A549 (cell line): ENCODE data around the gene CD151. TPM values are rescaled to one million over a fixed set of nuclear protein-coding genes. Genes with fewer than 3 reads are reported as not detected.
A peak's percentile ranks its signal among the peaks of the same experiment; 100 is the strongest.

ENCODE experiments used
- ATAC-seq, 2 experiments: fragments of 200-7000 bp in 1 of 2; fragments of >200 bp in 1 of 2; cut with Nextera tagmentation in 1 of 2; cut with Tn5 transposase in 1 of 2; 3 replicates each; pipeline versions ENCODE4 v1.8.0 to v1.9.1; 2018 to 2020; ENCODE audit warnings: mild to moderate bottlenecking in 1 of 2, moderate library complexity in 1 of 2
- CTCF ChIA-PET: fragments of 300-600 bp; sonication (Branson Sonifier 250); formaldehyde crosslinking; extraction: SDS; loops from one replicate; lab custom pipeline; 2021; ENCODE audit warnings: antibody characterized with exemption, inconsistent platforms; lab: Yijun Ruan, JAX
- POLR2A ChIA-PET: fragments of 350-600 bp; formaldehyde crosslinking; extraction: SDS; loops from one replicate; lab custom pipeline; 2021; ENCODE audit warnings: antibody characterized with exemption, inconsistent platforms; lab: Yijun Ruan, JAX
- DNase-seq, 2 experiments: peaks; one replicate each; pipeline versions ENCODE4 v3.0.0 to v3.0.0-alpha.2; 2011 to 2016; ENCODE audit warnings: low read depth in 1 of 2, low spot score in 1 of 2
- FAIRE-seq: peaks from 2 replicates; lab custom pipeline; 2011; peaks lifted over from hg19 to GRCh38; lab: Jason Lieb, UNC
- H3K27ac ChIP-seq, 2 experiments: fragments of >200 bp; sonication (Bioruptor Twin); formaldehyde crosslinking; 3 replicates each; pipeline ENCODE4 v1.5.1; 2016 to 2017
- H3K4me1 ChIP-seq: fragments of >200 bp; sonication (Bioruptor Twin); formaldehyde crosslinking; 3 replicates; pipeline ENCODE4 v1.6.1; 2016
- H3K4me2 ChIP-seq: fragments of >200 bp; sonication (Bioruptor Twin); formaldehyde crosslinking; 3 replicates; pipeline ENCODE4 v1.6.1; 2016
- H3K4me3 ChIP-seq: fragments of >200 bp; sonication (Bioruptor Twin); formaldehyde crosslinking; 3 replicates; pipeline ENCODE4 v1.5.1; 2016
- H3K9me3 ChIP-seq: fragments of >200 bp; sonication (Bioruptor Twin); formaldehyde crosslinking; 3 replicates; pipeline ENCODE4 v1.6.1; 2016
- BHLHE40 ChIP-seq: IDR thresholded peaks from 2 replicates; pipeline ENCODE4 v1.6.1; 2012; ENCODE audit warnings: low read depth, low read length, inconsistent platforms
- CEBPB ChIP-seq, 2 experiments: fragments of >200 bp in 1 of 2; sonication (Bioruptor Twin) in 1 of 2; formaldehyde crosslinking in 1 of 2; IDR thresholded peaks; 2 replicates each; pipeline ENCODE4 v1.6.1; 2012 to 2016
- E2F6 ChIP-seq: IDR thresholded peaks from 2 replicates; pipeline ENCODE4 v1.6.1; 2012; ENCODE audit warnings: low read depth, borderline replicate concordance
- FOSL2 ChIP-seq, 2 experiments: fragments of 450-650 bp in 1 of 2; fragments of >200 bp in 1 of 2; sonication (Bioruptor Twin) in 1 of 2; formaldehyde crosslinking; IDR thresholded peaks; 2 replicates each; pipeline versions ENCODE4 v1.5.0 to v1.6.1; 2016 to 2020; ENCODE audit warnings: mild to moderate bottlenecking in 1 of 2, moderate library complexity in 1 of 2
- HDAC2 ChIP-seq: fragments of 200-600 bp; sonication (generic); IDR thresholded peaks from 2 replicates; pipeline ENCODE4 v1.6.1; 2016
- JUN ChIP-seq, 2 experiments: fragments of >200 bp; sonication (Bioruptor Twin); formaldehyde crosslinking; IDR thresholded peaks; 2 replicates in 1 of 2; 3 replicates in 1 of 2; pipeline ENCODE4 v1.6.1; 2016 to 2017
- JUNB ChIP-seq: fragments of >200 bp; sonication (Bioruptor Twin); formaldehyde crosslinking; IDR thresholded peaks from 2 replicates; pipeline ENCODE4 v1.6.1; 2016
- MAX ChIP-seq: IDR thresholded peaks from 2 replicates; pipeline ENCODE4 v1.6.1; 2012
- NR3C1 ChIP-seq: fragments of >200 bp; sonication (Bioruptor Twin); formaldehyde crosslinking; IDR thresholded peaks from 3 replicates; pipeline ENCODE4 v1.6.1; 2017
- PBX3 ChIP-seq: IDR thresholded peaks from 2 replicates; pipeline ENCODE4 v1.6.1; 2012
- POLR2A ChIP-seq: IDR thresholded peaks from 2 replicates; pipeline ENCODE4 v1.6.1; 2012; ENCODE audit warnings: mild to moderate bottlenecking, low read length
- RAD21 ChIP-seq, 2 experiments: fragments of >200 bp in 1 of 2; sonication (Bioruptor Twin) in 1 of 2; formaldehyde crosslinking in 1 of 2; IDR thresholded peaks in 1 of 2; conservative IDR thresholded peaks in 1 of 2; 2 replicates in 1 of 2; 3 replicates in 1 of 2; pipeline ENCODE4 v1.6.1; 2012 to 2018; ENCODE audit warnings: inconsistent platforms in 1 of 2
- REST ChIP-seq: fragments of 200-600 bp; sonication (generic); IDR thresholded peaks from 2 replicates; pipeline ENCODE4 v1.6.1; 2016; ENCODE audit warnings: antibody characterized with exemption, mild to moderate bottlenecking, moderate library complexity
- RFX5 ChIP-seq: fragments of 450-650 bp; IDR thresholded peaks from 2 replicates; pipeline ENCODE4 v1.7.1; 2014; ENCODE audit warnings: antibody characterized with exemption, mild to moderate bottlenecking, moderate library complexity
- RNF2 ChIP-seq: fragments of 200-600 bp; sonication (generic); IDR thresholded peaks from 2 replicates; pipeline ENCODE4 v1.6.1; 2016; ENCODE audit warnings: low read depth, mild to moderate bottlenecking, antibody characterized with exemption, moderate library complexity, borderline replicate concordance
- SMC3 ChIP-seq: fragments of >200 bp; sonication (Bioruptor Twin); formaldehyde crosslinking; IDR thresholded peaks from 3 replicates; pipeline ENCODE4 v1.6.1; 2018; ENCODE audit warnings: inconsistent platforms
- SREBF2 ChIP-seq: fragments of 450-650 bp; IDR thresholded peaks from 2 replicates; pipeline ENCODE4 v1.6.1; 2014; ENCODE audit warnings: mild to moderate bottlenecking, moderate library complexity
- USF2 ChIP-seq: fragments of 450-650 bp; IDR thresholded peaks from 2 replicates; pipeline ENCODE4 v1.6.1; 2014; ENCODE audit warnings: antibody characterized with exemption
- ZNF302 ChIP-seq: fragments of 250-450 bp; sonication (Bioruptor Pico); IDR thresholded peaks from 2 replicates; pipeline ENCODE4 v1.9.0; 2021; ENCODE audit warnings: inconsistent platforms, mild to moderate bottlenecking, moderate library complexity
- WGBS: methylation state at CpG from one replicate; pipeline ENCODE4 v1.1.6; 2017; ENCODE audit errors: missing lambda C conversion rate; 5-methylcytosine and 5-hydroxymethylcytosine counted together
- polyA plus RNA-seq, 4 experiments: library from polyadenylated mRNA; depleted of rRNA in 3 of 4; stranded (reverse); fragments of >200 nt; fragmentation: RNase III in 1 of 4; extraction: RNeasy Plus Mini Kit Qiagen cat#74134 plus additional on column Dnase treatment in 1 of 4; gene quantifications; 2 replicates in 3 of 4; 3 replicates in 1 of 4; pipeline ENCODE4 v1.2.3, GENCODE V29; 2011 to 2017

The CD151 gene
- polyA plus RNA-seq, 2 of the 4 experiments (the other 2 are of a cell fraction): 409 to 701 TPM

- TF ChIP-seq REST: 0 out of 2 replicates have a peak, but pooled peaks have one; percentile 5
- TF ChIP-seq BHLHE40: no peak
- no peak for TF ChIP-seq ZNF302 (CRISPR knock-in tag)
- no peak for TF ChIP-seq SREBF2
- no peak for TF ChIP-seq RNF2
- TF ChIP-seq E2F6: no peak
- no peak for TF ChIP-seq NR3C1
- TF ChIP-seq SMC3: no peak
- TF ChIP-seq HDAC2: no peak
- TF ChIP-seq USF2: no peak
Observed at GRCh38 chr11:819943-820649, 12.7 kb upstream of the CD151 start (continued).

GRCh38 chr11:820655-821511, 11.9 kb upstream of the CD151 start:
- peaks cover 48% of the 10 kb centered on the region for H3K4me1 ChIP-seq
- DNase-seq (peak; percentile 79 to 85), ATAC-seq (peak; percentile 42 to 54), FAIRE-seq (peak; percentile 56)
- H3K27ac ChIP-seq: peak overlapping the region; percentile 87 to 90
- H3K4me2 ChIP-seq: peak overlapping the region; percentile 97
- WGBS: 33% methylated on average over 9 of the region's 11 CpGs
- TF ChIP-seq RAD21 (conservative IDR thresholded peaks at IDR 0.05 in 1 of 2, IDR thresholded peaks at IDR 0.05 in 1 of 2): no peak
- TF ChIP-seq POLR2A: 0 out of 2 replicates have a peak, but pooled peaks have one; percentile 31
- TF ChIP-seq FOSL2 (IDR thresholded peaks at IDR 0.05): peak; percentile 63; the same call in 1 of the 2 replicates
- peak; percentile 95 for TF ChIP-seq FOSL2 (CRISPR knock-in tag; IDR thresholded peaks at IDR 0.05)
- TF ChIP-seq RFX5: no peak
- peak; percentile 22; the same call in 1 of the 2 replicates for TF ChIP-seq JUNB
- peak in 1 of 2 experiments; percentile 56; a peak in 1 of 5 replicates for TF ChIP-seq JUN (IDR thresholded peaks at IDR 0.05)
- TF ChIP-seq CEBPB (IDR thresholded peaks at IDR 0.05): peak; percentile 70 to 94
- TF ChIP-seq MAX: peak; percentile 42; the same call in 1 of the 2 replicates
- peak; percentile 63; the same call in 1 of the 2 replicates for TF ChIP-seq PBX3
- H3K9me3 ChIP-seq: no peaks in the 10 kb centered on the region
- peak overlapping the region; percentile 99 for H3K4me3 ChIP-seq
- ChIA-PET POLR2A (interaction anchor here (0.6 to 3.1 kb wide), 8 partner anchors 8 to 26 kb away, joined by 3 to 52 read pairs (median 21); partner anchors contain the start of genes CD151, CRACR2B, RPLP2 and TSPAN4), CTCF (interaction anchor here (0.7 to 1.7 kb wide), 2 partner anchors 9 to 13 kb away, joined by 3 to 10 read pairs; no protein-coding TSS in a partner anchor)
